ENCODE measurements around the gene ZG16B.

- no peak for TF ChIP-seq CEBPB (IDR thresholded peaks at IDR 0.05; ENCODE audit: low read depth, low read length)
- no peak for TF ChIP-seq POLR2A (IDR thresholded peaks at IDR 0.05; ENCODE audit: control extremely low read depth in 1 of 2, low read depth in 2 of 2, low read length in 2 of 2)
- no peak for TF ChIP-seq MAX (IDR thresholded peaks at IDR 0.05)
- no peak for TF ChIP-seq ATF3 (IDR thresholded peaks at IDR 0.05; ENCODE audit: insufficient read depth, low read depth, low read length)
- no peak for TF ChIP-seq CTCF (IDR thresholded peaks at IDR 0.05; ENCODE audit: control extremely low read depth in 1 of 3, insufficient read depth in 1 of 3, low read depth in 1 of 3, low read length in 3 of 3)
- TF ChIP-seq YY1 (IDR thresholded peaks at IDR 0.05; ENCODE audit: low read depth, low read length): no peak
- no peak for TF ChIP-seq RFX5 (IDR thresholded peaks at IDR 0.05; ENCODE audit: borderline replicate concordance, low read depth, low read length)
Measured at GRCh38 chr16:2825049-2825742, 4.9 kb upstream of the ZG16B start.

Measured in H1 (cell line).